A549 (cell line): Measurements from ENCODE around the gene MUC6. TPM values are rescaled to one million over a fixed set of nuclear protein-coding genes. Genes with fewer than 3 reads are reported as not detected.

Experiments used
- ATAC-seq, 2 experiments: fragments of 200-7000 bp in 1 of 2; fragments of >200 bp in 1 of 2; cut with Nextera tagmentation in 1 of 2; cut with Tn5 transposase in 1 of 2; 3 replicates each; pipeline versions ENCODE4 v1.8.0 to v1.9.1; 2018 to 2020; ENCODE audit warnings: mild to moderate bottlenecking in 1 of 2, moderate library complexity in 1 of 2
- CTCF ChIA-PET: fragments of 300-600 bp; sonication (Branson Sonifier 250); formaldehyde crosslinking; extraction: SDS; loops from one replicate; lab custom pipeline; 2021; ENCODE audit warnings: antibody characterized with exemption, inconsistent platforms; lab: Yijun Ruan, JAX
- POLR2A ChIA-PET: fragments of 350-600 bp; formaldehyde crosslinking; extraction: SDS; loops from one replicate; lab custom pipeline; 2021; ENCODE audit warnings: antibody characterized with exemption, inconsistent platforms; lab: Yijun Ruan, JAX
- DNase-seq, 2 experiments: peaks; one replicate each; pipeline versions ENCODE4 v3.0.0 to v3.0.0-alpha.2; 2011 to 2016; ENCODE audit warnings: low read depth in 1 of 2, low spot score in 1 of 2
- FAIRE-seq: peaks from 2 replicates; lab custom pipeline; 2011; peaks lifted over from hg19 to GRCh38; lab: Jason Lieb, UNC
- H3K27ac ChIP-seq, 2 experiments: fragments of >200 bp; sonication (Bioruptor Twin); formaldehyde crosslinking; 3 replicates each; pipeline ENCODE4 v1.5.1; 2016 to 2017
- H3K4me1 ChIP-seq: fragments of >200 bp; sonication (Bioruptor Twin); formaldehyde crosslinking; 3 replicates; pipeline ENCODE4 v1.6.1; 2016
- H3K4me2 ChIP-seq: fragments of >200 bp; sonication (Bioruptor Twin); formaldehyde crosslinking; 3 replicates; pipeline ENCODE4 v1.6.1; 2016
- H3K4me3 ChIP-seq: fragments of >200 bp; sonication (Bioruptor Twin); formaldehyde crosslinking; 3 replicates; pipeline ENCODE4 v1.5.1; 2016
- H3K9me3 ChIP-seq: fragments of >200 bp; sonication (Bioruptor Twin); formaldehyde crosslinking; 3 replicates; pipeline ENCODE4 v1.6.1; 2016
- ATOH8 ChIP-seq: fragments of 250-450 bp; sonication (Bioruptor Pico); IDR thresholded peaks from 2 replicates; pipeline ENCODE4 v1.5.0; 2020; ENCODE audit warnings: low read depth, mild to moderate bottlenecking, moderate library complexity
- CEBPB ChIP-seq, 2 experiments: fragments of >200 bp in 1 of 2; sonication (Bioruptor Twin) in 1 of 2; formaldehyde crosslinking in 1 of 2; IDR thresholded peaks; 2 replicates each; pipeline ENCODE4 v1.6.1; 2012 to 2016
- CHD2 ChIP-seq: fragments of 150-350 bp; IDR thresholded peaks from 2 replicates; pipeline ENCODE4 v1.6.1; 2014; ENCODE audit warnings: low read length; ENCODE audit not compliant: partially characterized antibody
- CHD4 ChIP-seq: fragments of 200-600 bp; sonication (generic); IDR thresholded peaks from 2 replicates; pipeline ENCODE4 v1.6.1; 2016; ENCODE audit warnings: antibody characterized with exemption, mild to moderate bottlenecking, borderline replicate concordance
- ELK1 ChIP-seq: fragments of 150-350 bp; IDR thresholded peaks from 2 replicates; pipeline ENCODE4 v1.6.1; 2014; ENCODE audit warnings: low read depth, mild to moderate bottlenecking, low read length
- EP300 ChIP-seq, 2 experiments: fragments of >200 bp; sonication (Bioruptor Twin); formaldehyde crosslinking; IDR thresholded peaks; 2 replicates in 1 of 2; 3 replicates in 1 of 2; pipeline ENCODE4 v1.6.1; 2016 to 2017
- ESRRA ChIP-seq: fragments of 150-350 bp; IDR thresholded peaks from 2 replicates; pipeline ENCODE4 v1.6.1; 2014; ENCODE audit warnings: mild to moderate bottlenecking, low read length, borderline replicate concordance
- FOSB ChIP-seq: fragments of 250-450 bp; sonication (Bioruptor Pico); IDR thresholded peaks from 2 replicates; pipeline ENCODE4 v1.5.0; 2020; ENCODE audit warnings: mild to moderate bottlenecking, moderate library complexity
- FOXS1 ChIP-seq: fragments of 250-450 bp; sonication (Bioruptor Pico); IDR thresholded peaks from 2 replicates; pipeline ENCODE4 v1.5.0; 2020; ENCODE audit warnings: mild to moderate bottlenecking, moderate library complexity
- HDAC2 ChIP-seq: fragments of 200-600 bp; sonication (generic); IDR thresholded peaks from 2 replicates; pipeline ENCODE4 v1.6.1; 2016
- HMGXB4 ChIP-seq: fragments of 250-450 bp; sonication (Bioruptor Pico); IDR thresholded peaks from 2 replicates; pipeline ENCODE4 v1.5.0; 2021; ENCODE audit warnings: mild to moderate bottlenecking, moderate library complexity, borderline replicate concordance
- MAZ ChIP-seq: fragments of 150-350 bp; IDR thresholded peaks from 2 replicates; pipeline ENCODE4 v1.6.1; 2014; ENCODE audit warnings: antibody characterized with exemption, low read depth, low read length, borderline replicate concordance
- MYC ChIP-seq: IDR thresholded peaks from 2 replicates; pipeline ENCODE4 v1.6.1; 2012; ENCODE audit warnings: mild to moderate bottlenecking, inconsistent platforms, low read length, improper control_type of control experiment, borderline replicate concordance
- NFE2L2 ChIP-seq: fragments of 150-350 bp; conservative IDR thresholded peaks from 2 replicates; pipeline ENCODE4 v1.6.1; 2014; ENCODE audit warnings: low read length
- NPAS2 ChIP-seq: fragments of 250-450 bp; sonication (Bioruptor Pico); IDR thresholded peaks from 2 replicates; pipeline ENCODE4 v1.8.0; 2022; ENCODE audit warnings: mild to moderate bottlenecking, moderate library complexity, borderline replicate concordance
- PBX3 ChIP-seq: IDR thresholded peaks from 2 replicates; pipeline ENCODE4 v1.6.1; 2012
- RARB ChIP-seq: fragments of 250-450 bp; sonication (Bioruptor Pico); IDR thresholded peaks from 2 replicates; pipeline ENCODE4 v1.8.0; 2021; ENCODE audit warnings: mild to moderate bottlenecking, moderate library complexity
- RCOR1 ChIP-seq: fragments of 150-350 bp; IDR thresholded peaks from 2 replicates; pipeline ENCODE4 v1.6.1; 2014; ENCODE audit warnings: antibody characterized with exemption, low read length, low read depth
- REST ChIP-seq: fragments of 200-600 bp; sonication (generic); IDR thresholded peaks from 2 replicates; pipeline ENCODE4 v1.6.1; 2016; ENCODE audit warnings: antibody characterized with exemption, mild to moderate bottlenecking, moderate library complexity
- RNF2 ChIP-seq: fragments of 200-600 bp; sonication (generic); IDR thresholded peaks from 2 replicates; pipeline ENCODE4 v1.6.1; 2016; ENCODE audit warnings: low read depth, mild to moderate bottlenecking, antibody characterized with exemption, moderate library complexity, borderline replicate concordance
- SMC3 ChIP-seq: fragments of >200 bp; sonication (Bioruptor Twin); formaldehyde crosslinking; IDR thresholded peaks from 3 replicates; pipeline ENCODE4 v1.6.1; 2018; ENCODE audit warnings: inconsistent platforms
- TFCP2L1 ChIP-seq: fragments of 250-450 bp; sonication (Bioruptor Pico); IDR thresholded peaks from 2 replicates; pipeline ENCODE4 v1.5.0; 2021; ENCODE audit warnings: mild to moderate bottlenecking
- ZC3H11A ChIP-seq: fragments of 450-650 bp; IDR thresholded peaks from 2 replicates; pipeline ENCODE4 v1.6.1; 2014; ENCODE audit warnings: antibody characterized with exemption, mild to moderate bottlenecking
- WGBS: methylation state at CpG from one replicate; pipeline ENCODE4 v1.1.6; 2017; ENCODE audit errors: missing lambda C conversion rate; 5-methylcytosine and 5-hydroxymethylcytosine counted together
- polyA plus RNA-seq, 4 experiments: library from polyadenylated mRNA; depleted of rRNA in 3 of 4; stranded (reverse); fragments of >200 nt; fragmentation: RNase III in 1 of 4; extraction: RNeasy Plus Mini Kit Qiagen cat#74134 plus additional on column Dnase treatment in 1 of 4; gene quantifications; 2 replicates in 3 of 4; 3 replicates in 1 of 4; pipeline ENCODE4 v1.2.3, GENCODE V29; 2011 to 2017

Gene MUC6
- polyA plus RNA-seq, 2 of the 4 experiments (the other 2 are of a cell fraction) = not detected

- ChIA-PET CTCF (no interaction called here), POLR2A (interaction anchor here (0.7 kb wide), 1 partner anchor 147 kb away, joined by 4 read pairs; the partner anchor contains the start of gene CHID1)
- no peak for TF ChIP-seq NPAS2 (CRISPR knock-in tag)
- no peak for TF ChIP-seq CEBPB (IDR thresholded peaks at IDR 0.05)
- no peak for TF ChIP-seq HDAC2
- no peak for TF ChIP-seq CHD2
- TF ChIP-seq EP300 (IDR thresholded peaks at IDR 0.05) = no peak
- no peak for TF ChIP-seq RCOR1
- TF ChIP-seq MYC = no peak
- no peak for TF ChIP-seq ZC3H11A
- Histone ChIP-seq H3K4me3 (no peak overlapping the region), H3K9me3 (peaks cover 14% of the 10 kb centered on the region), H3K4me1 (peaks cover 41% of the 10 kb centered on the region), H3K27ac (no peak overlapping the region), H3K4me2 (no peak overlapping the region)
- ATAC-seq = no peak
- DNase-seq = no peak
- 96% methylated on average over 16 of the region's 16 CpGs for whole genome bisulfite sequencing
- no peak for FAIRE-seq
Measured at GRCh38 chr11:1057806-1058205, 21.3 kb upstream of the MUC6 start.

- CTCF ChIA-PET = interaction anchor here (1.1 to 1.8 kb wide), 3 partner anchors 131 to 208 kb away, joined by 4 to 5 read pairs (median 4); no protein-coding TSS in a partner anchor
- no peak overlapping the region for H3K4me2 ChIP-seq
- no peak overlapping the region for H3K4me3 ChIP-seq
- WGBS = 87% methylated on average over 42 of the region's 46 CpGs
- DNase-seq = no peak
- POLR2A ChIA-PET = no interaction called here
- no peak overlapping the region; a peak in 1 of 6 replicates for H3K27ac ChIP-seq
- H3K4me1 ChIP-seq = peaks cover 53% of the 10 kb centered on the region
- ATAC-seq = no peak
- no peak for FAIRE-seq
- no peaks in the 10 kb centered on the region for H3K9me3 ChIP-seq
- no peak for TF ChIP-seq CEBPB (IDR thresholded peaks at IDR 0.05)
- no peak for TF ChIP-seq HMGXB4 (CRISPR knock-in tag)
- TF ChIP-seq CHD4 = no peak
- no peak for TF ChIP-seq ATOH8 (CRISPR knock-in tag)
- TF ChIP-seq RNF2 = no peak
- no peak for TF ChIP-seq ESRRA
- TF ChIP-seq PBX3 = no peak
- TF ChIP-seq MYC = no peak
- no peak for TF ChIP-seq FOSB (CRISPR knock-in tag)
- no peak for TF ChIP-seq REST
- no peak for TF ChIP-seq TFCP2L1
- TF ChIP-seq SMC3 = no peak
- TF ChIP-seq RCOR1 = no peak
- no peak for TF ChIP-seq RARB (CRISPR knock-in tag)
- no peak for TF ChIP-seq ELK1
- no peak for TF ChIP-seq MAZ
- TF ChIP-seq NFE2L2 = no peak
- no peak for TF ChIP-seq FOXS1 (CRISPR knock-in tag)
Measured at GRCh38 chr11:1055990-1056771, 19.7 kb upstream of the MUC6 start.
